H9 (cell line): ENCODE results near the gene SPEG. TPM values are rescaled to one million over a fixed set of nuclear protein-coding genes. Genes with fewer than 3 reads are reported as not detected.

Experiments
- DNase-seq: peaks from one replicate; pipeline ENCODE4 v3.0.0-alpha.2; 2017
- H2AFZ ChIP-seq: one replicate; pipeline ENCODE4 v1.6.1; 2013; ENCODE audit warnings: mild to moderate bottlenecking, low read length, control low read depth, moderate library complexity
- H2AK5ac ChIP-seq: 2 replicates; pipeline ENCODE4 v1.6.1; 2013; ENCODE audit warnings: low read length, control low read depth, mixed read lengths; ENCODE audit not compliant: insufficient read length
- H2BK120ac ChIP-seq: one replicate; pipeline ENCODE4 v1.6.1; 2013; ENCODE audit warnings: low read depth, mild to moderate bottlenecking, low read length, control low read depth, inconsistent platforms; ENCODE audit not compliant: poor library complexity, severe bottlenecking
- H2BK12ac ChIP-seq: 2 replicates; pipeline ENCODE4 v1.6.1; 2013; ENCODE audit warnings: low read length, control low read depth, mixed read lengths, low read depth; ENCODE audit not compliant: insufficient read length
- H2BK15ac ChIP-seq: 2 replicates; pipeline ENCODE4 v1.6.1; 2013; ENCODE audit warnings: low read depth, low read length, control low read depth
- H2BK20ac ChIP-seq: one replicate; pipeline ENCODE4 v1.6.1; 2013; ENCODE audit warnings: low read depth, mild to moderate bottlenecking, low read length, control low read depth, inconsistent platforms; ENCODE audit not compliant: poor library complexity, severe bottlenecking
- H2BK5ac ChIP-seq: 2 replicates; pipeline ENCODE4 v1.6.1; 2013; ENCODE audit warnings: low read length, control low read depth, mixed read lengths; ENCODE audit not compliant: insufficient read length
- H3K14ac ChIP-seq: 2 replicates; pipeline ENCODE4 v1.6.1; 2013; ENCODE audit warnings: low read length, control low read depth; ENCODE audit not compliant: insufficient read depth
- H3K18ac ChIP-seq: 2 replicates; pipeline ENCODE4 v1.6.1; 2013; ENCODE audit warnings: low read depth, mild to moderate bottlenecking, mixed read lengths, low read length, control low read depth; ENCODE audit not compliant: insufficient read length
- H3K23ac ChIP-seq: 2 replicates; pipeline ENCODE4 v1.6.1; 2013; ENCODE audit warnings: low read length, control low read depth, mixed read lengths, low read depth; ENCODE audit not compliant: insufficient read length
- H3K23me2 ChIP-seq: 2 replicates; pipeline ENCODE4 v1.6.1; 2013; ENCODE audit warnings: low read depth, mild to moderate bottlenecking, mixed read lengths, low read length, control low read depth; ENCODE audit not compliant: insufficient read length, poor library complexity, severe bottlenecking
- H3K27ac ChIP-seq: 2 replicates; pipeline ENCODE4 v1.5.1; 2013; ENCODE audit warnings: low read length, control low read depth, mixed read lengths, low read depth; ENCODE audit not compliant: insufficient read length
- H3K27me3 ChIP-seq: 2 replicates; pipeline ENCODE4 v1.6.1; 2013; ENCODE audit warnings: low read length, control low read depth, inconsistent platforms; ENCODE audit not compliant: insufficient read depth
- H3K4ac ChIP-seq: 2 replicates; pipeline ENCODE4 v1.6.1; 2013; ENCODE audit warnings: low read depth, mild to moderate bottlenecking, control low read depth, inconsistent platforms, low read length, moderate library complexity
- H3K4me1 ChIP-seq: 2 replicates; pipeline ENCODE4 v1.6.1; 2013; ENCODE audit warnings: low read length, control low read depth, inconsistent platforms; ENCODE audit not compliant: insufficient read depth
- H3K4me2 ChIP-seq: 2 replicates; pipeline ENCODE4 v1.6.1; 2013; ENCODE audit warnings: low read length, control low read depth, mixed read lengths; ENCODE audit not compliant: insufficient read length, insufficient read depth
- H3K56ac ChIP-seq: 2 replicates; pipeline ENCODE4 v1.6.1; 2013; ENCODE audit warnings: low read depth, mild to moderate bottlenecking, mixed read lengths, low read length, control low read depth; ENCODE audit not compliant: insufficient read length
- H3K79me1 ChIP-seq: 2 replicates; pipeline ENCODE4 v1.6.1; 2013; ENCODE audit warnings: low read depth, mild to moderate bottlenecking, moderate library complexity, low read length, control low read depth, inconsistent platforms; ENCODE audit not compliant: insufficient read depth, poor library complexity, severe bottlenecking
- H3K79me2 ChIP-seq: 2 replicates; pipeline ENCODE4 v1.6.1; 2013; ENCODE audit warnings: low read length, control low read depth, inconsistent platforms; ENCODE audit not compliant: insufficient read depth
- H3K9ac ChIP-seq: 2 replicates; pipeline ENCODE4 v1.6.1; 2013; ENCODE audit warnings: low read length, control low read depth, mixed read lengths; ENCODE audit not compliant: insufficient read length; ENCODE audit errors: extremely low read depth
- H3K9me3 ChIP-seq: one replicate; pipeline ENCODE4 v1.6.1; 2013; ENCODE audit warnings: low read depth, low read length, inconsistent platforms; ENCODE audit not compliant: control insufficient read depth
- H3T11ph ChIP-seq: one replicate; pipeline ENCODE4 v1.6.1; 2013; ENCODE audit warnings: mild to moderate bottlenecking, low read length, control low read depth, inconsistent platforms
- H4K20me1 ChIP-seq: one replicate; pipeline ENCODE4 v1.6.1; 2013; ENCODE audit not compliant: control insufficient read depth, insufficient read length, insufficient read depth
- H4K5ac ChIP-seq: 2 replicates; pipeline ENCODE4 v1.6.1; 2013; ENCODE audit warnings: low read depth, mild to moderate bottlenecking, mixed read lengths, low read length, control low read depth; ENCODE audit not compliant: insufficient read length
- H4K8ac ChIP-seq: replicated peaks from 2 replicates; pipeline ENCODE4 v1.6.1; 2013; ENCODE audit warnings: low read length, control low read depth, mixed read lengths, low read depth; ENCODE audit not compliant: insufficient read length
- H4K91ac ChIP-seq: 2 replicates; pipeline ENCODE4 v1.6.1; 2013; ENCODE audit warnings: low read depth, mild to moderate bottlenecking, moderate library complexity, mixed read lengths, low read length, control low read depth; ENCODE audit not compliant: insufficient read length
- H3K27ac Mint-ChIP-seq, 3 experiments: 2 replicates in 2 of 3; 3 replicates in 1 of 3; pipeline ENCODE4 v1.8.0; 2020 to 2021; ENCODE audit warnings: mixed read lengths in 3 of 3, mild to moderate bottlenecking in 1 of 3, moderate library complexity in 1 of 3
- H3K27me3 Mint-ChIP-seq: 2 replicates; pipeline ENCODE4 v1.8.0; 2021; ENCODE audit warnings: low read depth, mild to moderate bottlenecking, moderate library complexity, mixed read lengths
- H3K36me3 Mint-ChIP-seq, 3 experiments: 2 replicates in 2 of 3; 3 replicates in 1 of 3; pipeline ENCODE4 v1.8.0; 2020 to 2021; ENCODE audit warnings: low read depth in 3 of 3, mixed read lengths in 3 of 3; ENCODE audit not compliant: insufficient read depth in 1 of 3
- H3K4me1 Mint-ChIP-seq, 2 experiments: 2 replicates each; pipeline ENCODE4 v1.8.0; 2020; ENCODE audit warnings: mixed read lengths in 2 of 2
- H3K4me3 Mint-ChIP-seq, 2 experiments: 2 replicates in 1 of 2; 3 replicates in 1 of 2; pipeline ENCODE4 v1.8.0; 2020 to 2021; ENCODE audit warnings: mild to moderate bottlenecking in 2 of 2, mixed read lengths in 2 of 2, moderate library complexity in 1 of 2
- H3K9me3 Mint-ChIP-seq, 2 experiments: 2 replicates in 1 of 2; 3 replicates in 1 of 2; pipeline ENCODE4 v1.8.0; 2020; ENCODE audit warnings: mild to moderate bottlenecking in 2 of 2, mixed read lengths in 2 of 2, moderate library complexity in 1 of 2
- CTCF ChIP-seq: fragments of 200-600 bp; sonication (generic); conservative IDR thresholded peaks from 3 replicates; pipeline ENCODE4 v1.8.0; 2021; ENCODE audit warnings: antibody characterized with exemption, mild to moderate bottlenecking
- WGBS: extraction: QIAGEN DNeasy Blood & Tissue Kit; methylation state at CpG from one replicate; pipeline ENCODE4 v1.1.7; 2013; ENCODE audit warnings: missing lambda C conversion rate, low lambda C conversion rate, mixed read lengths; ENCODE audit not compliant: insufficient read length; ENCODE audit errors: extremely low coverage; 5-methylcytosine and 5-hydroxymethylcytosine counted together
- total RNA-seq: library from RNA; stranded (reverse); gene quantifications from 2 replicates; pipeline ENCODE4 v1.2.1, GENCODE V29; 2021

The SPEG gene
- total RNA-seq, 1 experiment from 2014 or later = 23.7 TPM

- H3K36me3 Mint-ChIP-seq = no peaks in the 10 kb centered on the region
- Histone ChIP-seq H2BK20ac (no peak overlapping the region), H3K4ac (no peak overlapping the region), H3K4me1 (no peaks in the 10 kb centered on the region; the same call in 1 of the 2 replicates), H2BK120ac (no peak overlapping the region), H3K23me2 (no peaks in the 10 kb centered on the region), H3K18ac (no peak overlapping the region), H3K4me2 (no peak overlapping the region), H3K56ac (no peak overlapping the region), H3K23ac (no peak overlapping the region), H3K14ac (no peak overlapping the region), H2BK12ac (no peak overlapping the region), H2BK5ac (no peak overlapping the region), H2AFZ (no peak overlapping the region), H3K79me2 (no peaks in the 10 kb centered on the region), H4K91ac (no peak overlapping the region), H2AK5ac (no peak overlapping the region), H3K9me3 (no peaks in the 10 kb centered on the region), H3K79me1 (no peaks in the 10 kb centered on the region), H3K9ac (no peak overlapping the region), H2BK15ac (no peak overlapping the region), H3K27me3 (no peaks in the 10 kb centered on the region), H4K8ac (no peak overlapping the region), H4K20me1 (no peaks in the 10 kb centered on the region), H4K5ac (no peak overlapping the region), H3K27ac (no peak overlapping the region), H3T11ph (no peak overlapping the region)
- H3K27ac Mint-ChIP-seq = no peak overlapping the region
- H3K4me1 Mint-ChIP-seq = peaks cover 19 to 20% of the 10 kb centered on the region in 2 experiments
- H3K4me3 Mint-ChIP-seq = no peak overlapping the region
- no peak for DNase-seq
- peaks cover 11% of the 10 kb centered on the region for H3K27me3 Mint-ChIP-seq
- H3K9me3 Mint-ChIP-seq = no peaks in the 10 kb centered on the region; a peak in 1 of 5 replicates
- TF ChIP-seq CTCF = no peak
- WGBS = no CpG with 5 or more reads among the region's 3 CpGs
Measured at GRCh38 chr2:219395609-219396008, 39.0 kb upstream of the SPEG start.
